DND-41 (cell line): ENCODE data around the gene TMTC2.

Experiments
- ATAC-seq: fragments of 200-7000 bp; cut with Tn5 transposase; 3 replicates; pipeline ENCODE4 v1.9.1; 2021; ENCODE audit warnings: low read depth; ENCODE audit not compliant: insufficient read depth
- DNase-seq: peaks from one replicate; pipeline ENCODE4 v3.0.0-alpha.2; 2020
- H2AFZ ChIP-seq: 2 replicates; pipeline ENCODE4 v1.6.0; 2012; ENCODE audit warnings: low read depth, low read length
- H3K27ac ChIP-seq: 2 replicates; pipeline ENCODE4 v1.5.1; 2012; ENCODE audit warnings: low read length, inconsistent platforms
- H3K27me3 ChIP-seq: fragments of 200-600 bp; sonication (generic); 2 replicates; pipeline ENCODE4 v1.6.0; 2012; ENCODE audit warnings: low read length, mild to moderate bottlenecking, inconsistent platforms; ENCODE audit not compliant: insufficient read depth, poor library complexity
- H3K36me3 ChIP-seq: 2 replicates; pipeline ENCODE4 v1.5.1; 2012; ENCODE audit warnings: low read length, inconsistent platforms; ENCODE audit not compliant: insufficient read depth
- H3K4me1 ChIP-seq: 2 replicates; pipeline ENCODE4 v1.5.1; 2012; ENCODE audit warnings: mild to moderate bottlenecking, low read length; ENCODE audit not compliant: insufficient read depth
- H3K4me2 ChIP-seq: 2 replicates; pipeline ENCODE4 v1.6.0; 2012; ENCODE audit warnings: mild to moderate bottlenecking, moderate library complexity, low read length, inconsistent platforms; ENCODE audit not compliant: insufficient read depth
- H3K4me3 ChIP-seq, 2 experiments: fragments of 200-600 bp in 1 of 2; shearing (Covaris generic) in 1 of 2; 2 replicates each; pipeline ENCODE4 v1.5.1; 2012 to 2016; ENCODE audit warnings: inconsistent platforms in 2 of 2, low read length in 2 of 2, mild to moderate bottlenecking in 2 of 2, low read depth in 1 of 2, moderate library complexity in 1 of 2
- H3K79me2 ChIP-seq: 2 replicates; pipeline ENCODE4 v1.6.0; 2012; ENCODE audit warnings: low read length, inconsistent platforms; ENCODE audit not compliant: insufficient read depth
- H3K9ac ChIP-seq: 2 replicates; pipeline ENCODE4 v1.6.0; 2012; ENCODE audit warnings: low read depth, mild to moderate bottlenecking, inconsistent platforms, low read length, moderate library complexity
- H3K9me3 ChIP-seq: 2 replicates; pipeline ENCODE4 v1.5.1; 2012; ENCODE audit warnings: low read length, moderate library complexity, mild to moderate bottlenecking, inconsistent platforms; ENCODE audit not compliant: insufficient read depth, severe bottlenecking
- H4K20me1 ChIP-seq: 2 replicates; pipeline ENCODE4 v1.6.0; 2012; ENCODE audit warnings: low read length; ENCODE audit not compliant: insufficient read depth
- CTCF ChIP-seq: IDR thresholded peaks from 2 replicates; pipeline ENCODE4 v1.5.1; 2012; ENCODE audit warnings: borderline replicate concordance, low read length, moderate library complexity, mild to moderate bottlenecking; ENCODE audit not compliant: poor library complexity, severe bottlenecking; ENCODE audit errors: extremely low read depth
- EZH2 ChIP-seq: IDR thresholded peaks from 3 replicates; pipeline ENCODE4 v1.6.1; 2012; ENCODE audit warnings: borderline replicate concordance, low read depth, mild to moderate bottlenecking, moderate library complexity, low read length, inconsistent platforms; ENCODE audit not compliant: severe bottlenecking

Gene TMTC2

GRCh38 chr12:82883394-82884355, 197.0 kb downstream of the TMTC2 start:
- H2AFZ ChIP-seq = no peak overlapping the region
- no peaks in the 10 kb centered on the region for H3K36me3 ChIP-seq
- H3K79me2 ChIP-seq = no peaks in the 10 kb centered on the region
- H3K4me1 ChIP-seq = no peaks in the 10 kb centered on the region
- DNase-seq (no peak), ATAC-seq (no peak)
- TF ChIP-seq CTCF (no peak), EZH2 (no peak)
- no peaks in the 10 kb centered on the region for H3K27me3 ChIP-seq
- no peak overlapping the region for H3K4me2 ChIP-seq
- no peak overlapping the region for H3K9ac ChIP-seq
- no peak overlapping the region for H3K4me3 ChIP-seq
- no peaks in the 10 kb centered on the region for H4K20me1 ChIP-seq
- H3K9me3 ChIP-seq = no peaks in the 10 kb centered on the region
- H3K27ac ChIP-seq = no peak overlapping the region

GRCh38 chr12:82886671-82887340, 200.1 kb downstream of the TMTC2 start:
- no peak overlapping the region for H3K4me3 ChIP-seq
- no peaks in the 10 kb centered on the region for H3K27me3 ChIP-seq

GRCh38 chr12:82893896-82894295, 207.2 kb downstream of the TMTC2 start:
- H2AFZ ChIP-seq = no peak overlapping the region
- H3K4me2 ChIP-seq = no peak overlapping the region
- H3K27me3 ChIP-seq = no peaks in the 10 kb centered on the region
- DNase-seq = no peak
- no peak for ATAC-seq
- no peak overlapping the region for H3K27ac ChIP-seq
- no peaks in the 10 kb centered on the region for H3K4me1 ChIP-seq
- no peak for TF ChIP-seq EZH2
- no peak for TF ChIP-seq CTCF
- no peaks in the 10 kb centered on the region for H3K79me2 ChIP-seq
- no peaks in the 10 kb centered on the region for H3K36me3 ChIP-seq
- no peaks in the 10 kb centered on the region for H3K9me3 ChIP-seq
- no peak overlapping the region for H3K9ac ChIP-seq
- H3K4me3 ChIP-seq = no peak overlapping the region
- H4K20me1 ChIP-seq = no peaks in the 10 kb centered on the region

More at GRCh38 chr12:82886671-82887340, 200.1 kb downstream of the TMTC2 start:
- no peaks in the 10 kb centered on the region for H3K9me3 ChIP-seq
- H3K4me2 ChIP-seq = no peak overlapping the region
- H3K9ac ChIP-seq = no peak overlapping the region
- ATAC-seq (no peak), DNase-seq (no peak)
- H3K27ac ChIP-seq = no peak overlapping the region
- no peaks in the 10 kb centered on the region for H3K4me1 ChIP-seq
- TF ChIP-seq CTCF = no peak
- no peak for TF ChIP-seq EZH2
- H3K79me2 ChIP-seq = no peaks in the 10 kb centered on the region
- no peak overlapping the region for H2AFZ ChIP-seq
- no peaks in the 10 kb centered on the region for H4K20me1 ChIP-seq
- no peaks in the 10 kb centered on the region for H3K36me3 ChIP-seq
